ENCODE measurements around the gene LLPH.

DNA sequence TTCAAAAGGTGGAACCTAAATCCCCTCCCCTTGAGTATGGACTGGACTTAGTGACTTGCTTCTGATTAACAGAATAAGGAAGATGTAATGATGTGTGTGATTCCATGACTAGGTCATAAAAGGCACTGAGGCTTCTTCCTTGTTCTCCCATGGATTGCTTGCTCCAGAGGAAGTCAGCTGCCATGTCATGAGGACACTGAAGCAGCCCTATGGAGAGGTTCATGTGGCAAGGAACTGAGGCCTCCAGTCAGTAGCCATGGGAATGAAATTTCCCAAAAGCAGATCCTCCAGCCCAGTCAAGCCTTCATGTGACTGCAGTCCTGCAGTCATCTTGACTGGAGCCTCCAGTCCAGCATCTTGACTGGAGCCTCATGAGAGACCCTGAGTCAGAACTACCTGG lies 28.6 kb upstream of the LLPH start:
- TF ChIP-seq POLR2A (IDR thresholded peaks at IDR 0.05; ENCODE audit: low read length), result no peak
- no peak for TF ChIP-seq GATA1 (IDR thresholded peaks at IDR 0.05; ENCODE audit: low read depth, low read length)

Measured in erythroblast (primary cell).